Sigmoid colon (tissue), 7 donors: ENCODE results near the gene ARPC5L. TPM values are rescaled to one million over a fixed set of nuclear protein-coding genes. Genes with fewer than 3 reads are reported as not detected.
A peak's percentile ranks its signal among the peaks of the same experiment; 100 is the strongest.

Experiments used
- DNase-seq: peaks from one replicate; pipeline ENCODE4 v3.0.0-alpha.2; 2019
- H3K27ac ChIP-seq, 4 donors: fragments of 200-600 bp; sonication (generic); one replicate each; pipeline ENCODE4 v1.5.1; 2016 to 2019; ENCODE audit warnings: mild to moderate bottlenecking in 1 of 4
- H3K27me3 ChIP-seq, 3 donors: fragments of 200-600 bp; sonication (generic); one replicate each; pipeline ENCODE4 v1.5.1; 2019; ENCODE audit warnings: mild to moderate bottlenecking in 1 of 3
- H3K36me3 ChIP-seq, 4 donors: fragments of 200-600 bp; sonication (generic); one replicate each; pipeline ENCODE4 v1.5.1; 2016 to 2019
- H3K4me1 ChIP-seq, 4 donors: fragments of 200-600 bp; sonication (generic); one replicate each; pipeline ENCODE4 v1.5.1; 2017 to 2019
- H3K4me3 ChIP-seq, 4 donors: fragments of 200-600 bp; sonication (generic); one replicate each; pipeline ENCODE4 v1.5.1; 2017 to 2019; ENCODE audit warnings: mild to moderate bottlenecking in 2 of 4, moderate library complexity in 1 of 4
- H3K9me3 ChIP-seq, 4 donors: fragments of 200-600 bp in 3 of 4; sonication (generic) in 3 of 4; one replicate each; pipeline versions ENCODE4 v1.5.1 to v1.6.1; 2013 to 2019
- CTCF ChIP-seq, 4 experiments: fragments of 450-650 bp in 3 of 4; fragments of 200-600 bp in 1 of 4; IDR thresholded peaks; one replicate each; pipeline ENCODE4 v1.5.1; 2016 to 2019; ENCODE audit warnings: antibody characterized with exemption in 4 of 4, mild to moderate bottlenecking in 3 of 4, moderate library complexity in 2 of 4
- EP300 ChIP-seq, 4 donors: sonication (generic); formaldehyde crosslinking; IDR thresholded peaks; one replicate each; pipeline ENCODE4 v1.6.1; 2017; ENCODE audit warnings: antibody characterized with exemption in 4 of 4
- POLR2A ChIP-seq, 2 donors: fragments of 450-650 bp; IDR thresholded peaks; one replicate each; pipeline ENCODE4 v1.6.1; 2016; ENCODE audit warnings: antibody characterized with exemption in 2 of 2, mild to moderate bottlenecking in 2 of 2, moderate library complexity in 2 of 2
- POLR2AphosphoS5 ChIP-seq, 4 donors: sonication (generic); formaldehyde crosslinking; IDR thresholded peaks; one replicate each; pipeline ENCODE4 v1.6.1; 2017; ENCODE audit warnings: antibody characterized with exemption in 4 of 4
- WGBS, 2 donors: extraction: QIAGEN DNeasy Blood & Tissue Kit; methylation state at CpG; one replicate each; pipeline ENCODE4 v1.1.7; 2013; 5-methylcytosine and 5-hydroxymethylcytosine counted together
- intact Hi-C: fragments of 100-400 bp; cut with DNase I; formaldehyde crosslinking; loops from one replicate; pipeline ENCODE4 v1.15.1; 2023
- polyA plus RNA-seq, 3 donors: library from polyadenylated mRNA; stranded (reverse); fragments of 200-250 nt; gene quantifications; one replicate each; pipeline ENCODE4 v1.2.3, GENCODE V29; 2013
- total RNA-seq, 4 donors: library from RNA; depleted of rRNA; stranded (reverse); fragments of >200 nt; gene quantifications; one replicate each; pipeline ENCODE4 v1.1.0, GENCODE V29; 2016
- donor health status: healthy with polysubstance abuse.
- donor health status: Bipolar disorder and iron deficiency.
- donor health status: healthy.

Gene ARPC5L
- total and polyA plus RNA-seq, 7 donors = 16.9 to 70.3 (median 26.2) TPM

GRCh38 chr9:124870723-124871122 is 8.8 kb downstream of the ARPC5L start:
- H3K4me1 ChIP-seq = peaks cover 0 to 54% (median 51%) of the 10 kb centered on the region in 4 donors
- 50 to 62% methylated on average over 6 of the region's 6 CpGs for WGBS, 2 donors
- peak overlapping the region in 3 of 4 donors; percentile 82 to 92 (median 88) for H3K4me3 ChIP-seq
- peaks cover 11 to 23% (median 15%) of the 10 kb centered on the region in 4 donors for H3K36me3 ChIP-seq
- intact Hi-C loops = loop anchor here (5.0 kb wide), 1 partner anchor 317 kb away; the partner anchor contains the start of gene PPP6C
- no peaks in the 10 kb centered on the region for H3K27me3 ChIP-seq
- no peak for DNase-seq
- H3K9me3 ChIP-seq = no peaks in the 10 kb centered on the region
- peak overlapping the region; percentile 93 to 98 (median 94) for H3K27ac ChIP-seq
- TF ChIP-seq POLR2AphosphoS5 (IDR thresholded peaks at IDR 0.05) (no peak), POLR2A (IDR thresholded peaks at IDR 0.05) (no peak), CTCF (IDR thresholded peaks at IDR 0.05) (no peak), EP300 (IDR thresholded peaks at IDR 0.05) (no peak)

GRCh38 chr9:124871156-124871561 is 9.2 kb downstream of the ARPC5L start:
- H3K4me3 ChIP-seq = no peak overlapping the region
- H3K4me1 ChIP-seq = peaks cover 0 to 54% (median 51%) of the 10 kb centered on the region in 4 donors
- WGBS, 2 donors = 76 to 79% methylated on average over 11 of the region's 11 CpGs
- H3K27ac ChIP-seq = peak overlapping the region in 3 of 4 donors; percentile 58 to 98 (median 94)
- DNase-seq = no peak
- peaks cover 13 to 28% (median 19%) of the 10 kb centered on the region in 4 donors for H3K36me3 ChIP-seq
- no peak for TF ChIP-seq POLR2AphosphoS5 (IDR thresholded peaks at IDR 0.05)
- no peak for TF ChIP-seq EP300 (IDR thresholded peaks at IDR 0.05)
- no peak for TF ChIP-seq CTCF (IDR thresholded peaks at IDR 0.05)
- TF ChIP-seq POLR2A (IDR thresholded peaks at IDR 0.05) = no peak
- no peaks in the 10 kb centered on the region for H3K27me3 ChIP-seq
- no peaks in the 10 kb centered on the region for H3K9me3 ChIP-seq
- intact Hi-C loops = loop anchor here (5.0 kb wide), 1 partner anchor 316 kb away; the partner anchor contains the start of gene PPP6C

- Histone ChIP-seq H3K36me3 (peaks cover 17 to 53% (median 26%) of the 10 kb centered on the region in 4 donors), H3K27ac (peak overlapping the region in 1 of 4 donors; percentile 94), H3K27me3 (no peaks in the 10 kb centered on the region), H3K9me3 (no peaks in the 10 kb centered on the region), H3K4me1 (peaks cover 0 to 45% (median 43%) of the 10 kb centered on the region in 4 donors), H3K4me3 (no peak overlapping the region)
- WGBS, 2 donors = 83 to 87% methylated on average over 14 of the region's 14 CpGs
- DNase-seq = no peak
- intact Hi-C loops = loop anchor here (5.0 kb wide), 1 partner anchor 314 kb away; the partner anchor contains the start of gene PPP6C
- TF ChIP-seq POLR2A (IDR thresholded peaks at IDR 0.05) = no peak
- no peak for TF ChIP-seq POLR2AphosphoS5 (IDR thresholded peaks at IDR 0.05)
- no peak for TF ChIP-seq CTCF (IDR thresholded peaks at IDR 0.05)
- no peak for TF ChIP-seq EP300 (IDR thresholded peaks at IDR 0.05)
These were observed 11.7 kb downstream of the ARPC5L start for GRCh38 chr9:124873664-124874063.

GRCh38 chr9:124875501-124875900 is 13.6 kb downstream of the ARPC5L start:
- WGBS, 2 donors = 93 to 97% methylated on average over 6 of the region's 6 CpGs
- no peaks in the 10 kb centered on the region for H3K27me3 ChIP-seq
- intact Hi-C loops = no loop called here
- peaks cover 0 to 35% (median 31%) of the 10 kb centered on the region in 4 donors for H3K4me1 ChIP-seq
- no peak for DNase-seq
- no peaks in the 10 kb centered on the region for H3K9me3 ChIP-seq
- H3K36me3 ChIP-seq = peaks cover 18 to 71% (median 32%) of the 10 kb centered on the region in 4 donors
- H3K27ac ChIP-seq = no peak overlapping the region
- H3K4me3 ChIP-seq = no peak overlapping the region
- no peak for TF ChIP-seq POLR2AphosphoS5 (IDR thresholded peaks at IDR 0.05)

GRCh38 chr9:124877021-124877782 is 15.3 kb downstream of the ARPC5L start:
- peaks cover 18 to 88% (median 45%) of the 10 kb centered on the region in 4 donors for H3K36me3 ChIP-seq

More at GRCh38 chr9:124877021-124877782, 15.3 kb downstream of the ARPC5L start:
- no peak for DNase-seq
- WGBS, 2 donors = 86 to 89% methylated on average over 14 of the region's 14 CpGs
- H3K4me1 ChIP-seq = peaks cover 0 to 18% (median 16%) of the 10 kb centered on the region in 4 donors
- no peak overlapping the region for H3K27ac ChIP-seq
- intact Hi-C loops = no loop called here
- no peaks in the 10 kb centered on the region for H3K27me3 ChIP-seq
- H3K9me3 ChIP-seq = no peaks in the 10 kb centered on the region
- TF ChIP-seq POLR2AphosphoS5 (IDR thresholded peaks at IDR 0.05) (no peak), POLR2A (IDR thresholded peaks at IDR 0.05) (no peak), CTCF (IDR thresholded peaks at IDR 0.05) (no peak), EP300 (IDR thresholded peaks at IDR 0.05) (no peak)
- H3K4me3 ChIP-seq = no peak overlapping the region
